ENCODE data around the gene FAM3C.

GRCh38 chr7:121373177-121373576, 22.9 kb downstream of the FAM3C start:
- TF ChIP-seq CTCF (IDR thresholded peaks at IDR 0.05 in 2 of 3, conservative IDR thresholded peaks at IDR 0.05 in 1 of 3; ENCODE audit: control insufficient read depth in 2 of 3, extremely low read depth in 1 of 3, insufficient read depth in 1 of 3, low read depth in 3 of 3, low read length in 3 of 3) (peak in 2 of 3 experiments; percentile 9 to 14; a peak in 1 of 6 replicates), EP300 (IDR thresholded peaks at IDR 0.05; ENCODE audit: borderline replicate concordance in 1 of 2, control insufficient read depth in 1 of 2, low read depth in 2 of 2, low read length in 2 of 2) (no peak), EZH2 (IDR thresholded peaks at IDR 0.05; ENCODE audit: borderline replicate concordance, control insufficient read depth, low read depth, low read length) (no peak), NFIC (IDR thresholded peaks at IDR 0.05; ENCODE audit: low read depth, low read length) (no peak), ZBTB11 (CRISPR knock-in tag; IDR thresholded peaks at IDR 0.05) (no peak), NFYA (IDR thresholded peaks at IDR 0.05; ENCODE audit: borderline replicate concordance, low read depth, low read length) (no peak), BCL3 (IDR thresholded peaks at IDR 0.05; ENCODE audit: borderline replicate concordance, insufficient read depth, low read depth, low read length, poor library complexity, severe bottlenecking) (no peak), POLR2AphosphoS2 (IDR thresholded peaks at IDR 0.05; ENCODE audit: low read depth, low read length) (no peak), CBX3 (IDR thresholded peaks at IDR 0.05; ENCODE audit: borderline replicate concordance, low read depth) (no peak), TAF1 (IDR thresholded peaks at IDR 0.05; ENCODE audit: borderline replicate concordance, low read depth, low read length) (no peak), CHD2 (IDR thresholded peaks at IDR 0.05; ENCODE audit: borderline replicate concordance, low read depth, low read length) (no peak)

Data from GM12878 (cell line).